ENCODE measurements around the gene CTSW.

The CTSW gene

GRCh38 chr11:65897020-65897471 is 17.4 kb downstream of the CTSW start:
- DNase-seq (ENCODE audit: insufficient read length, low spot score) (no peak), FAIRE-seq (no peak)

GRCh38 chr11:65898656-65899355 is 19.2 kb downstream of the CTSW start:
- TF ChIP-seq CTCF (IDR thresholded peaks at IDR 0.05; ENCODE audit: insufficient read depth, missing control alignments), result no peak
- FAIRE-seq (no peak), DNase-seq (ENCODE audit: insufficient read length, low spot score) (no peak)

More at GRCh38 chr11:65897020-65897471, 17.4 kb downstream of the CTSW start:
- no peak for TF ChIP-seq CTCF (IDR thresholded peaks at IDR 0.05; ENCODE audit: insufficient read depth, missing control alignments)

DNA sequence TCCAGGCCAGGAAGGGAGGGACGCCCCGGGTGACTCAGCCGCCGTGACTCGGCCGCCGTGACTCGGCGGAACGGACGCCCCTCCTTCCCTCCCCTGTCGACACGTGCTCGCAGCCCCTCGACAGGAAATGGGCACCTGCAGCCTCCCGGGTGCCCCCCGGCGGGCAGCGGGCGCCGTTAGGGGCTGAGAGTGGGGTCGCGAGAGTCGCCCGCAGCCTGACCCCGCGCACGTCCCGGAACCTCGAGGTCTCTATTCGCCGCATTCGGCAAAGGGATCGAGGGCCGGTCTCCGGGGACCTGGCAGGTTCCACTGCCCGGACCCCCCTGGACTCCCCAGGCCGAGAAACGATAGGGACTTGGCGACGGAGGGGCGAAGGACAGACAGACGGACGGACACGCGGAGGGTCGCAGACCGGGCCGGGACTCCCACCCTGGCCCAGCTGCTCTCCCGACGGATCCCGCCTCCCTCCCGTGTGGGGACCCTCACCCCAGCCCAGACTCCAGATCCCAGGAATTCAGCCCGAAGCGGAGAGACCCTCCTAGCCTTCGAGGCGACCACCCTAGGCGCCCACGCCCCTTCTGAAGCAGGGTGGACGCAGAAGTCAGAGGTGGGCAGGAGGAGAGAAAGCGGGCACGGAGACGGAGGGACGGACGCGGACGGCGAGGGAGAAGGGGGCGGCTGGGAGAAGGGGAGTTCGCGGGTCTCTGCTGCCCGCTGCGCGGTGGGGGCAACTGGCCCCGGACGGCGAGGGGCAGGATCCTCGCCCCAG is 19.9 kb downstream of the CTSW start:
- DNase-seq (ENCODE audit: insufficient read length, low spot score) (no peak), FAIRE-seq (no peak)
- TF ChIP-seq CTCF (IDR thresholded peaks at IDR 0.05; ENCODE audit: insufficient read depth, missing control alignments), result no peak

DNA sequence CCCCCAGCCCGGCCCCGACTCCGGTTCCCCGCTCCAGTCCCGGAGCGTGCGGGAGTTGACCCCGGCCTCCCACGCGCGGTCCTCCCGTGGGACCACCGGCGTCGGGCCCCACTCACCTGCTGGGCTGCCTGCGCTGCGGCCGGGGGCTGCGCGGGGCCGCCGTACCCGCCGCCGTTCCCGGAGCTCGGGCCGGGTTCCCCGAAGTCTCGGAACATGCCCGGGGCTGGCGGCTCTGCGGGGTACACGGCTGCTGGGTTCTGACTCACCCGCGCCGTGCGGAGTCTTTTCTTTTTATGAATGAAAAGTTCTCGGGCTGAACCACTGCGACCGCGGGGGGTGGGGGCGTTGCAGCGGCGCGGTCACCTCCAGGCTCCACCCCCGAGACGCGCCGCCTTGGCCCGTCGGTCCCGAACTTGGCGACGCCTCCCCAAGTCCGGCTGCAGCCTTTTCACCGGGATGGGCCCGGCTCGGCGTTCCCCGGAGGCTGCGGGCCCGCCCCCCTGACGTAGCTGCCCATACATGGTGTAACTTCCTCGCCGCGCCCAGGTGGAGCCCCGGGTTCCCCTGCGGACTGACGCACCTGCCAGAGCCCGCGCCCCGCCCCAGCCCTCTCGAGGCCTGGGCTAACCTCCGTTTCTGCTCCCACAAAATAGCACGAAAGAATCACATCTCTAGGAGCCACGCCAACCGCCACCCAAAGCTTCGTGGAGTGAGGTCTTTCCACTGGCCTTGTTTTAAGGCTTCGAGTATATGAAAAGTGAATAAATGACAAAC is 20.7 kb downstream of the CTSW start, which contains the start of gene FOSL1:
Gene FOSL1 (minus strand): TSS at position 264 of the 774 bp plus-strand sequence. CDS start 49 bp downstream, at position 215.
- no peak for TF ChIP-seq CTCF (IDR thresholded peaks at IDR 0.05; ENCODE audit: insufficient read depth, missing control alignments)
- DNase-seq (ENCODE audit: insufficient read length, low spot score) (peak; percentile 81), FAIRE-seq (no peak)

DNA sequence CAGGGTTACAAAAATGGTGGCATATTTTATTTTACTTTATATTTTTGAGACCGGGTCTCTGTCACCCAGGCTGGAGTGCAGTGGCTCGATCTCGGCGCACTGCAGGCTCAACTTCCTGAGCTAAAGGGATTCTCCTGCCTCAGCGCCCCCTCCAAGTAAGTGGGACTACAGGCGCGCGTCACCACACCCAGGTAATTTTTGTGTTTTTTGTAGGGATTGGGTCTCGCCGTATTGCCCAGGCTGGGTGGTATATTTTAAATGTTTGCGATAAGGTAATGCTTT is 21.2 kb downstream of the CTSW start:
- DNase-seq (ENCODE audit: insufficient read length, low spot score) (no peak), FAIRE-seq (no peak)
- no peak for TF ChIP-seq CTCF (IDR thresholded peaks at IDR 0.05; ENCODE audit: insufficient read depth, missing control alignments)

DNA sequence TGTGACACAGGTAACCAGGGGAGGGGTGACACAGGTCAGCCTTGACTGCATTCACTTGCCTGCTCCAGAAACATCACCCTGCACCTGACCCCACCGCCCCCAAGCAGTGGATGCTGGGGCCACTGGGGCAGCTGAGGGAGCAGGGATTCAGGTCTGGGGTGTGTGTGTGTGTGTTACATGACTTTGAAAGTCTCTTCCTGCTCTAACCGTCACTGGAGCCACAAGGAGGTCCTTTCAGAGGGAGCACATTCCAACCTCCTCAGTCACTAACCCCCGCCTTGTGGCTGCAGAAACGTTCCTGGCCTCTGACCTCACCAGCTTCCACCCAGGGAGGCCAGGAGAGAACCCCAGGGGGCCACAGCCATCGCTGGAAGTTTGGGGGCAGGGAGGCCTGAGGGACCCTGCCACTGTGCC is 23.4 kb downstream of the CTSW start:
- FAIRE-seq (no peak), DNase-seq (ENCODE audit: insufficient read length, low spot score) (no peak)
- no peak for TF ChIP-seq CTCF (IDR thresholded peaks at IDR 0.05; ENCODE audit: insufficient read depth, missing control alignments)

Data from D721Med (cell line).